Measurements from ENCODE around the gene MGP. TPM values are rescaled to one million over a fixed set of nuclear protein-coding genes. Genes with fewer than 3 reads are reported as not detected.

Gene MGP
- total and polyA plus RNA-seq, 2 donors (not counting 1 experiment from before 2014, with no cell fraction given): 0.39 to 0.81 TPM

DNA sequence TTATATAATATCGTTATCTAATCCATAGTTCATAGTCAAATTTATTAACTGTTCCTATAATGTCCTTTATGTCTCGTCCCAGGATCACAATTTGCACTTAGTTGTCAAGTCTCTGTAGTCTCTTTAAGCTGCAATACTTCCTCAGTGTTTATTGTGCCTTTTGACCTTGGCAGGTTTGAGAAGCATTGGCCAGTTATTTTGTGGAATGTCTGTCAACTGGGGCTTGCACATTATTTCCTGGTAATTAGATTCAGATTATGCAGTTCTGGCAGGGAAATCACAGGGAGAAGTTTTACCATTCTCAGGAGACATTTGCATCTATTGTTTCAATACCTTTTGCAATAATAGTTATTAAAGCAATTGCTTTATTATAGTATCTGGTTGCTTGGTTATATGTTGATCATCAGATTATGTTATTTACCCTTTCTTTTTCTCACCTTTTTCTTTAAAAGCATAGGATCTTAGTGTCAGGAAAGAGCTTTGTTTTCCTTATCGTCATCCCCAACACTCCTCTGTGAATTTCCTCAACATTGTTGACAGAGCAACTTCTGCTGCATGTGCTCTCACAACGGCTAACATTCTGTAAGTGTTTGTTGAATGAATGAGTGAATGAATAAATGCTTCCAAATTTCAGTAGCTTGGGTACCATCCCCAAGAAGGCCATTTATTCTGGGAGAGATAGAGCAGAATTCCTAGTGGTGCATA lies 38.6 kb downstream of the MGP start:
- 100% methylated on average over 1 of the region's 4 CpGs for WGBS (ENCODE audit: insufficient coverage)
- no peak overlapping the region for H3K4me2 ChIP-seq (replicated peaks; ENCODE audit: low read depth, low read length, poor library complexity, severe bottlenecking)
- no peak for TF ChIP-seq EZH2 (IDR thresholded peaks at IDR 0.05; ENCODE audit: borderline replicate concordance, insufficient read depth, low read depth, low read length, poor library complexity, severe bottlenecking)
- TF ChIP-seq, protein P1, sequence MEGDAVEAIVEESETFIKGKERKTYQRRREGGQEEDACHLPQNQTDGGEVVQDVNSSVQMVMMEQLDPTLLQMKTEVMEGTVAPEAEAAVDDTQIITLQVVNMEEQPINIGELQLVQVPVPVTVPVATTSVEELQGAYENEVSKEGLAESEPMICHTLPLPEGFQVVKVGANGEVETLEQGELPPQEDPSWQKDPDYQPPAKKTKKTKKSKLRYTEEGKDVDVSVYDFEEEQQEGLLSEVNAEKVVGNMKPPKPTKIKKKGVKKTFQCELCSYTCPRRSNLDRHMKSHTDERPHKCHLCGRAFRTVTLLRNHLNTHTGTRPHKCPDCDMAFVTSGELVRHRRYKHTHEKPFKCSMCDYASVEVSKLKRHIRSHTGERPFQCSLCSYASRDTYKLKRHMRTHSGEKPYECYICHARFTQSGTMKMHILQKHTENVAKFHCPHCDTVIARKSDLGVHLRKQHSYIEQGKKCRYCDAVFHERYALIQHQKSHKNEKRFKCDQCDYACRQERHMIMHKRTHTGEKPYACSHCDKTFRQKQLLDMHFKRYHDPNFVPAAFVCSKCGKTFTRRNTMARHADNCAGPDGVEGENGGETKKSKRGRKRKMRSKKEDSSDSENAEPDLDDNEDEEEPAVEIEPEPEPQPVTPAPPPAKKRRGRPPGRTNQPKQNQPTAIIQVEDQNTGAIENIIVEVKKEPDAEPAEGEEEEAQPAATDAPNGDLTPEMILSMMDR (IDR thresholded peaks at IDR 0.05): no peak
- Mint-ChIP-seq H3K27me3 (no peaks in the 10 kb centered on the region), H3K27ac (no peak overlapping the region), H3K9me3 (ENCODE audit: insufficient read depth) (no peaks in the 10 kb centered on the region), H3K4me1 (peaks cover 6% of the 10 kb centered on the region), H3K4me3 (no peak overlapping the region)
- POLR2A ChIA-PET: interaction anchor here (0.7 kb wide), 1 partner anchor 43 kb away, joined by 3 read pairs; no protein-coding TSS in a partner anchor
- H3K36me3 ChIP-seq (replicated peaks in 1 of 2; ENCODE audit: control extremely low read depth in 1 of 2, control insufficient read depth in 1 of 2, extremely low read depth in 1 of 2, insufficient read depth in 2 of 2, low read length in 1 of 2): no peaks in the 10 kb centered on the region
- no peak for ATAC-seq (ENCODE audit: low read depth)
- intact Hi-C loops (cut with micrococcal nuclease): loop anchor here (5.0 kb wide), 3 partner anchors 35 to 125 kb away; no protein-coding TSS in a partner anchor
- peaks cover 0 to 4% of the 10 kb centered on the region in 2 donors for H3K4me1 ChIP-seq (ENCODE audit: control insufficient read depth in 2 of 2, insufficient read depth in 2 of 2, low read length in 2 of 2)
- no peak overlapping the region for H3K27ac ChIP-seq (ENCODE audit: low read length in 2 of 2)
- CTCF ChIA-PET: interaction anchor here (1.0 to 7.2 kb wide), 25 partner anchors 8 to 608 kb away, joined by 3 to 192 read pairs (median 4); partner anchors contain the start of genes RERG and WBP11
- H4K20me1 ChIP-seq (ENCODE audit: control insufficient read depth, insufficient read depth, low read length, poor library complexity, severe bottlenecking): no peaks in the 10 kb centered on the region
- H3K9ac ChIP-seq (ENCODE audit: low read length): no peak overlapping the region
- no peak overlapping the region for H3K4me3 ChIP-seq (ENCODE audit: control extremely low read depth in 1 of 5, extremely low read depth in 1 of 5, insufficient read depth in 1 of 5, low read depth in 2 of 5, low read length in 4 of 5)
- DNase-seq: no peak
- H3K79me2 ChIP-seq (ENCODE audit: control insufficient read depth, insufficient read depth, low read length): no peaks in the 10 kb centered on the region
- no peak overlapping the region for H2AFZ ChIP-seq (ENCODE audit: insufficient read depth, low read depth, low read length, poor library complexity, severe bottlenecking)
- H3K27me3 ChIP-seq (replicated peaks in 1 of 4; ENCODE audit: control extremely low read depth in 1 of 4, control insufficient read depth in 3 of 4, insufficient read depth in 4 of 4, low read length in 3 of 4): no peaks in the 10 kb centered on the region
- no peaks in the 10 kb centered on the region for H3K9me3 ChIP-seq (ENCODE audit: control extremely low read depth in 1 of 3, control insufficient read depth in 2 of 3, insufficient read depth in 1 of 3, low read length in 2 of 3)

DNA sequence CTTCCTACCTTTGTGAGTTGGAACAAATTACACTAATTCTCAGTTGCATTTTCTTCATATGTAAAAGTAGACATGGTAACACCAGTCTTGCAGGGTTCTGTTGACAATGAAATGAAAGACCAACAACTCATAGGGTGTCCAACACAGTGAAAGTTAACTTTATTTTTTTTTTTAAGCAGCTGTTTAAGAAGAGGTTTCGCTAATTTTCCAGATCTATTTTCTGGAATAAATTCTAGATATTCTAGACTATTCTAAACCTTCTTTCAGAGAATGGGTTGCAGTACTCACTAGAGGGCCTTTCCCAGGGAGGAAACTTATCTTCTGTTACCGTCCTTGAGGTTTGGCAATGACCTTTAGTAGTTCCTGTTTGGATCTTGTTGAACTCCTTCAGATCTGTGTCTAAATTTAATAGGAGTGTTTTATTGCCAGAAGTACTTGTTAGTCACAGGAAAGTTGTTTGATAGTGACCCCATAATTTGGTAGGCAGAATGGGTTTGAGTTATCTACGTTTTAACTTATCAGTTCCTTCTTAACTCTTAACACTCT lies 39.5 kb downstream of the MGP start:
- intact Hi-C loops (cut with micrococcal nuclease): loop anchor here (5.0 kb wide), 3 partner anchors 36 to 124 kb away; no protein-coding TSS in a partner anchor
- no peak overlapping the region for H3K27ac ChIP-seq (ENCODE audit: low read length in 2 of 2)
- H3K4me2 ChIP-seq (replicated peaks; ENCODE audit: low read depth, low read length, poor library complexity, severe bottlenecking): no peak overlapping the region
- no peaks in the 10 kb centered on the region for H3K9me3 ChIP-seq (ENCODE audit: control extremely low read depth in 1 of 3, control insufficient read depth in 2 of 3, insufficient read depth in 1 of 3, low read length in 2 of 3)
- no peaks in the 10 kb centered on the region for H3K27me3 ChIP-seq (replicated peaks in 1 of 4; ENCODE audit: control extremely low read depth in 1 of 4, control insufficient read depth in 3 of 4, insufficient read depth in 4 of 4, low read length in 3 of 4)
- H3K9ac ChIP-seq (ENCODE audit: low read length): no peak overlapping the region
- peaks cover 0 to 4% of the 10 kb centered on the region in 2 donors for H3K4me1 ChIP-seq (ENCODE audit: control insufficient read depth in 2 of 2, insufficient read depth in 2 of 2, low read length in 2 of 2)
- Mint-ChIP-seq H3K27ac (no peak overlapping the region), H3K4me3 (no peak overlapping the region), H3K27me3 (no peaks in the 10 kb centered on the region), H3K9me3 (ENCODE audit: insufficient read depth) (no peaks in the 10 kb centered on the region), H3K4me1 (peaks cover 9% of the 10 kb centered on the region)
- ATAC-seq (ENCODE audit: low read depth) (no peak), DNase-seq (no peak)
- POLR2A ChIA-PET: no interaction called here
- H4K20me1 ChIP-seq (ENCODE audit: control insufficient read depth, insufficient read depth, low read length, poor library complexity, severe bottlenecking): no peaks in the 10 kb centered on the region
- no peak for TF ChIP-seq EZH2 (IDR thresholded peaks at IDR 0.05; ENCODE audit: borderline replicate concordance, insufficient read depth, low read depth, low read length, poor library complexity, severe bottlenecking)
- TF ChIP-seq, protein P1 (IDR thresholded peaks at IDR 0.05): no peak
- no peak overlapping the region for H2AFZ ChIP-seq (ENCODE audit: insufficient read depth, low read depth, low read length, poor library complexity, severe bottlenecking)
- H3K4me3 ChIP-seq (ENCODE audit: control extremely low read depth in 1 of 5, extremely low read depth in 1 of 5, insufficient read depth in 1 of 5, low read depth in 2 of 5, low read length in 4 of 5): no peak overlapping the region
- WGBS (ENCODE audit: insufficient coverage): 20% methylated on average over 1 of the region's 3 CpGs
- no peaks in the 10 kb centered on the region for H3K36me3 ChIP-seq (replicated peaks in 1 of 2; ENCODE audit: control extremely low read depth in 1 of 2, control insufficient read depth in 1 of 2, extremely low read depth in 1 of 2, insufficient read depth in 2 of 2, low read length in 1 of 2)
- H3K79me2 ChIP-seq (ENCODE audit: control insufficient read depth, insufficient read depth, low read length): no peaks in the 10 kb centered on the region
- CTCF ChIA-PET: interaction anchor here (0.6 to 7.2 kb wide), 27 partner anchors 9 to 717 kb away, joined by 3 to 192 read pairs (median 4); partner anchors contain the start of genes ERP27, RERG and WBP11

Data from B cell (primary cell).